Brain microvascular endothelial cell (primary cell): Measurements from ENCODE around the gene PRR22.
"Not testable (repeated sequence)": the region's sequence is repeated elsewhere in the genome, so short reads cannot be mapped to it uniquely, and the experiment has no call there.

Source experiments
- DNase-seq: peaks from one replicate; pipeline ENCODE4 v3.0.0-alpha.2; 2020
- H3K27ac ChIP-seq: fragments of 250-450 bp; sonication (Bioruptor Pico); 2 replicates; pipeline ENCODE4 v1.5.1; 2020; ENCODE audit warnings: mild to moderate bottlenecking, moderate library complexity
- H3K27me3 ChIP-seq: fragments of 250-450 bp; sonication (Bioruptor Pico); replicated peaks from 2 replicates; pipeline ENCODE4 v1.5.1; 2020; ENCODE audit warnings: mild to moderate bottlenecking
- H3K36me3 ChIP-seq: fragments of 250-450 bp; sonication (Bioruptor Pico); replicated peaks from 2 replicates; pipeline ENCODE4 v1.5.1; 2020; ENCODE audit warnings: mild to moderate bottlenecking
- H3K4me3 ChIP-seq: 2 replicates; pipeline ENCODE4 v1.5.1; 2011; ENCODE audit warnings: low read depth, mild to moderate bottlenecking, control low read depth, low read length, moderate library complexity
- in situ Hi-C: cut with HindIII; loops from 2 replicates; pipeline ENCODE4 v1.10.0; 2017; ENCODE audit warnings: low sequenced_read_pairs, low pct_ligation_motif_present
- TF ChIP-seq, protein P1 (sequence below): IDR thresholded peaks from 2 replicates; pipeline ENCODE4 v1.5.1; 2011; ENCODE audit warnings: low read depth, mild to moderate bottlenecking, moderate library complexity, low read length, control low read depth, inconsistent platforms; ENCODE audit errors: missing control alignments

PRR22 gene

DNA sequence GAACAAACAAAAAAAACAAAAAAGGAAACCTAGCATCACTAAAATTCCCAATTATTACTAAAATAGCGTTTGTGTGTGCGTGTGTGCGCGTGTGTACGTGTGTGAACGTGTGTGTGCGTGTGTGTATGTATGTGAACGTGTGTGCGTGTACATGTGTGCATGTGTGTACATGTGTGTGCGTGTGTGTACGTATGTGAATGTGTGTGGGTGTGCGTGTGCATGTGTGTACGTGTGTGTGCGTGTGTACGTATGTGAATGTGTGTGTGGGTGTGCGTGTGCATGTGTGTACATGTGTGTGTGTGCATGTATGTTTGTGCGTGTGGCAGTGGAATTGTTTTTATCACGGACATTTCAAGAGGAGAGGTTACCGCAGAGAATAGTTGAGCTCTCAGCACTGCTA, 42.5 kb downstream of the PRR22 start:
- no peak for DNase-seq
- Histone ChIP-seq H3K36me3 (no peaks in the 10 kb centered on the region), H3K27me3 (no peaks in the 10 kb centered on the region), H3K27ac (no peak overlapping the region), H3K4me3 (no peak overlapping the region)
- in situ Hi-C loops, result no loop called here
- TF ChIP-seq, protein P1, sequence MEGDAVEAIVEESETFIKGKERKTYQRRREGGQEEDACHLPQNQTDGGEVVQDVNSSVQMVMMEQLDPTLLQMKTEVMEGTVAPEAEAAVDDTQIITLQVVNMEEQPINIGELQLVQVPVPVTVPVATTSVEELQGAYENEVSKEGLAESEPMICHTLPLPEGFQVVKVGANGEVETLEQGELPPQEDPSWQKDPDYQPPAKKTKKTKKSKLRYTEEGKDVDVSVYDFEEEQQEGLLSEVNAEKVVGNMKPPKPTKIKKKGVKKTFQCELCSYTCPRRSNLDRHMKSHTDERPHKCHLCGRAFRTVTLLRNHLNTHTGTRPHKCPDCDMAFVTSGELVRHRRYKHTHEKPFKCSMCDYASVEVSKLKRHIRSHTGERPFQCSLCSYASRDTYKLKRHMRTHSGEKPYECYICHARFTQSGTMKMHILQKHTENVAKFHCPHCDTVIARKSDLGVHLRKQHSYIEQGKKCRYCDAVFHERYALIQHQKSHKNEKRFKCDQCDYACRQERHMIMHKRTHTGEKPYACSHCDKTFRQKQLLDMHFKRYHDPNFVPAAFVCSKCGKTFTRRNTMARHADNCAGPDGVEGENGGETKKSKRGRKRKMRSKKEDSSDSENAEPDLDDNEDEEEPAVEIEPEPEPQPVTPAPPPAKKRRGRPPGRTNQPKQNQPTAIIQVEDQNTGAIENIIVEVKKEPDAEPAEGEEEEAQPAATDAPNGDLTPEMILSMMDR, result no peak

DNA sequence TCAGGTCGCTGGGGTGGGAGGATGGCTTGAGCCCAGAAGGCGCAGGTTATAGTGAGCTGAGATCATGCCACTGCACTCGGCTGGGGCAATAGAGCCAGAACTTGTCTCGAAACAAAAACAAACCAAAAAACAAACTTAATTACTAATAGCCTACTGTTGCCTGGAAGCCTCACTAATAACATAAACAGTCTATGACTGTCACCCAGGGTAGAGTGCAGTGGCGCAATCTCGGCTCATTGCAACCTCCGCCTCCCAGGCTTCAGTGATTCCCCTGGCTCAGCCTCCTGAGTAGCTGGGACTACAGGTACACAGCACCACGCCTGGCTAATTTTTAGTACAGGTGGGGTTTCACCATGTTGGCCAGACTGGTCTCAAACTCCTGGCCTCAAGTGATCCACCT, 46.1 kb downstream of the PRR22 start:
- H3K36me3 ChIP-seq, result no peaks in the 10 kb centered on the region
- no peak overlapping the region for H3K4me3 ChIP-seq
- no peaks in the 10 kb centered on the region for H3K27me3 ChIP-seq
- TF ChIP-seq, protein P1, result no peak
- no peak overlapping the region for H3K27ac ChIP-seq
- in situ Hi-C loops, result no loop called here
- no peak for DNase-seq

GRCh38 chr19:5733172-5733571, 51.4 kb downstream of the PRR22 start:
- H3K4me3 ChIP-seq, H3K27ac ChIP-seq, H3K27me3 ChIP-seq, DNase-seq, H3K36me3 ChIP-seq, in situ Hi-C loops: not testable (repeated sequence)
